GM18909 (cell line): Measurements from ENCODE around the gene ASCL3.
"Not testable (repeated sequence)": the region's sequence is repeated elsewhere in the genome, so short reads cannot be mapped to it uniquely, and the experiment has no call there.

Experiments
- ATAC-seq: cut with Tn5 transposase; IDR thresholded peaks from one replicate; pipeline ENCODE4 v1.9.1; 2021; ENCODE audit warnings: mild to moderate bottlenecking; ENCODE audit not compliant: unreplicated experiment, poor library complexity

The ASCL3 gene, protein sequence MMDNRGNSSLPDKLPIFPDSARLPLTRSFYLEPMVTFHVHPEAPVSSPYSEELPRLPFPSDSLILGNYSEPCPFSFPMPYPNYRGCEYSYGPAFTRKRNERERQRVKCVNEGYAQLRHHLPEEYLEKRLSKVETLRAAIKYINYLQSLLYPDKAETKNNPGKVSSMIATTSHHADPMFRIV

DNA sequence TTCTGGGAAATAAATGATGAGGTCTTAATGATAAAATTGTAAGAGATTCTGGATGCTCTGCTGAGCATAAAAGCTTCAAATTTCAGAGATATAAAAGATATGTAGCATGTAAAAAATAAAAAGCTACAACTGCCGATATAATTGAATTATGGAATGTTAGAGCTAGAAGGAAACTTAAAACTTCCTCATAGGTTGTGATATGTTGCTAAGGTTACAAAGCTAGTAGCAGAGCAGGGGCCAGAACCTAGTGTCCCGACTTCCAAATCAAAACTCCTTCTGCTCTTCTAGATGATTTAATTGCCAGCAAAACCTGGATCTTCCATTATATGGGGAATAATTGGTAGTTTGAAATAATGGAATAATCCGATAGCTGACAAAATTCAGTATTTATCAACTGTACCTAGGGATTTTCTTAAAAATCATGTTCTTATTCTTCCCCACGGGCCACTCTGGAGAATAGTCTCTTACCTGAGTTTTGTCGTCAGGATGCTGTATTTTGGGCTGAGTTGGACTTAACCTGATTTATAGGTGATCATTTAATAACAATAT lies at the start of gene ASCL3:
ASCL3 (minus strand) TSS at position 499 of the 549 bp plus-strand sequence. CDS start 4,855 bp downstream, outside the sequence.
- no peak for ATAC-seq

DNA sequence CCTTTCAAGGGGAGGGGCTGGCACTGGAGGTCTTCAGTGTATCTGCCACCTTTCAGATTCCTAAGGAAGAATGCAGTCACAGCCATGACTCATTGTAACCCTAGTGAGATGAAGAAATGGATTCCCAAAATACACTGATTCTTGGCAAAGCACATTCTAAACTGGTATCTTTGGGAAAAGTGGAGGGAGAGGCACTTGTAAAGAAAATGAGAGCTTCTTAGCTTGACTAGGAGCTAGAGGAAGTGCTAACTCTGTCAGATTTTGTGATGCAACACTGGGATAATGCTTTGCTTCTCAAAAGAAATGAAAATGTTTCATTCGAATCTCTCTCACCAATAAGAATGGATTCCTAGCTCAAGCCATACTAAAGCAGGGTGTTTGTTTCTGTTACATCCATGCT lies 46.6 kb upstream of the ASCL3 start:
- ATAC-seq, result no peak

DNA sequence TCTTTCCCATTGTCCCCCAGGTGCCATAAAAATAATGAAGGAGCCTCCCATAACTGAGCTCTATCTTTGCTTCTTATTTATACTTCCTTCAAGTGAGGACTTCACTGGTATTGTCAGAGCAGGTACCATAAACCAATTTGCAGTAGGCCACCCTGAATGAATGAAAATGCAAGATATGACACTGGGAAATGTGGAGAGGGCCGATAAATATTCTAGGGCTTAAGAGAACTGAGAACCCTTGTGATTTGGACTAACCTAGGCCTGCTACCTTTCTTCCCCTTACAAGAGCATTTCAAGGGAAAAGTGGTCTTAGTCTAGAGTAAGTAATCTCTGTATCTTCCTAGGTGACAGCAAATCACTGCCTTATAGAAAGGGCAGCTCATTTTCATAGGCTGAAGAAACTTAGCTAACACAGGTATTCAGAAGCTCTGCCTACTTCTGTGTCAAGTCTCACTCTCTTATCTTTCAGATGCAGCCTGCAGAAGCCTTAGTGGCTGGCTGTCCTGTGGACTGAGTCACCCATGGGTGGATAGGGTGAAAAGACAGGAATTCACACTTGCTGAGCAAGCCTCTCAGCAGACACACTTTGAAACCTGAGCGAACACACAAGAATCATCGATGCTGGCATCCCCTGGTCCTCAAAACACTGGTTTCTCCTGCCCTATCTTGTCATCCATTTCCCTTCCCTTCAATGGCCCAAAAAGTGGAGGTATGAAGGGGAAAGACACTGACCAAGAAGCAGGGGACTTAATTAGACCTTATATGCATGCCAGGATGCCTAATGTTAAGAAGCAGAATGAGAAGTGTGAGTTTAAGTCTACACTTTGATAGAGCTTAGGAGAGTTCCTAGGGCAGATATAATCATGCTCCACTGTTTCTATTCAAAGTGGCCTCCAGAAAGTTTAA lies 45.8 kb upstream of the ASCL3 start:
- ATAC-seq, result no peak

DNA sequence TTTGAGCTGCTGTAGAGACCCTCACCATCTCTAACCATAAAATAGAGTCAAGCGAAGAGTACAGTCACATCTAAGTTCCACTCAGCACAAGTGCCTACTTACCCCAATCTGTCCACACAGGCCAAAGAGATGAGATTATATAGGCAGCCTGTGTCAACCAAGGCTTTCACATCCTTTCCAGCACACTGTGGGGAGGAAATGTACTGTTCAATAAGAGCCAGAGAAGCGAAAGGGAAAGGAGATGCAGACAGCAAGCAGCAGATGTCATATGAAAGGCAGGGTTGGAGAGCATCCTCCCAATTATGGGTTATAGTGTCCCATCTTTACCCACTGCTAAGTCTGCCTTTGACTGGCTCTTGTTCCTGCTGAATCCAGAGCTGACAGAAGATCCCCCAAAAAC lies 44.6 kb upstream of the ASCL3 start:
- ATAC-seq, result no peak

DNA sequence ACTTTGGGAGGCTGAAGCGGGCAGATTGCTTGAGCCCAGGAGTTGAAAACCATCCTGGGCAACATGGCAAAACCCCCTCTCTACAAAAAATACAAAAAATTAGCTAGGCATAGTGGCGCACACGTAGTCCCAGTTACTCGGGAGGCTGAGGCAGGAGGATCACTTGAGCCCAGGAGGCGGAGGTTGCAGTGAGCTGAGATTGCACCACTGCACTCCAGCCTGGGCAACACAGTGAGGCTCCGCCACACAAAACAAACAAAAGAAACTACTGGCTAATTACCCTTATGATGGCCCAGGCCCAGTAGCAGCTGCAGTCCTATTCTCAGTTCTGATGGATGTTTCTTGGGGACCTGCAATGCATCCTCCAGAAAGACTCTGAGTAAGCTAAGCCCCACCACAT lies 44.0 kb upstream of the ASCL3 start:
- not testable (repeated sequence) for ATAC-seq

DNA sequence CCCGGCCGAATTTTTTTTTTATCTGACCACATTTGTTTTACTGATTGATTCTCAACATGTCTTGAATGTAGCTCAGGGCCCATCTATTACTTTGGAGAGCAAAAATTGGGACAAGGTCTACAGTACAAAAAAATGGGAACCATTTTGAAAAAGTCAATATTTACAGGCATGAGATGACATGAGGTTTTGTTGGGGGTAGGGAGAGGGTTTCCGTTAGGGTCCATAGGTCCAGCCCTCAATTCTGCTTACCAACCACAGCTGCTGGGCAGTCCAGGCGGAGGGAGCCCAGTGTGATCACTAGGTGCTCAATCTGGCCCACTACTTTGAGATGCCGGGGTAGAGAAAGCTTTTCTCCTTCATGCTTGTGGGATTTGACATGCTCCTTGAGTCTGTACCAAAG lies 42.6 kb upstream of the ASCL3 start:
- ATAC-seq, result no peak

DNA sequence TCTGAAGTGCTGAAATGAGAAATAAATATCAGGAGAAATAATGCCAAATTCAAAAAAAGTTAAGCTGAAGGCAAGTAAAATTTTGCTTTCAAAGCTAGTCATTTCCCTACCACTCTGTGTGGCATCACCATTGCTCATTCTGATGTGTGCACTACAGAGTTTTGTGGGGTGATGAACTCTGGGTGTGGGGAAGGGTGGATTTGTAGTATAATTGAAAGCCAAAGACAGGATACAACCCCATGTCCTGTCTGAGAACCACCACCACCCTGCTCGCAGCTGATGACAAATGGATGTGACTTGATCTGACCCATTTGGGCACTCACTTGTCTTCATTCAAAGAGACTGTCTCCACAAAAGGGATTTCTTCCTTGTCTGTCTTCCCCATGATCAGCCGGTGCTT lies 40.7 kb upstream of the ASCL3 start:
- no peak for ATAC-seq

DNA sequence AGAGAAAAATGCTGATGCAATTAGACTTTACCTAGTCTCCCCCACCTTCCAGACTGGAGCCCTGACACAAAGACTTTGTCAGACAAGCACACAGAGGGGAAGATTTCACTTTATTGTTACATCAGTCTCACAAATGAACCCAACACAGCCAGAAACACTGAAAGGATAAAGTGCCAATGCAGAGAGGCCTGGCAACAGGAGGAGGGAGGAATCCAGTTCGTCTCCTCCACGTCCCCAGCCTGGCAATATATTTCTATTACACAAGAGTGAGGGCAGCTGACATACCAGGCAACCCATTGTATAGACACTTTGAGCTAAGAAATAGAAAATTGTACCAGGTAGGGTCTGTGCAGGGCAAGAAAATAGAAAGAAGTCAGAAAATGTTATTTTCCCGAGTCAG lies 37.7 kb upstream of the ASCL3 start:
- no peak for ATAC-seq

DNA sequence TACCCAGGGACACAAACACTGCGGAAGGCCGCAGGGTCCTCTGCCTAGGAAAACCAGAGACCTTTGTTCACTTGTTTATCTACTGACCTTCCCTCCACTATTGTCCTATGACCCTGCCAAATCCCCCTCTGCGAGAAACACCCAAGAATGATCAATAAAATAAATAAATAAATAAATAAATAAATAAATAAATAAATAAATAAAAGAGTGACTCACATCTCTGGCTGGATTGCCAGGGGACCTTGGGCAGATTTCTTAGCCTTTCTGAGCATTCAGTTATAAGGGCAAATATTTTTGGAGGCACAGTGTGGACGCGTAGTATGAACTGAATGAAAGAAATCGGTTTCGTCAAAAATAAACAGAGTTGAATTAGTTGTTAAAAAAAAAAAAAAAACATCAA lies 36.5 kb upstream of the ASCL3 start:
- ATAC-seq, result not testable (repeated sequence)

DNA sequence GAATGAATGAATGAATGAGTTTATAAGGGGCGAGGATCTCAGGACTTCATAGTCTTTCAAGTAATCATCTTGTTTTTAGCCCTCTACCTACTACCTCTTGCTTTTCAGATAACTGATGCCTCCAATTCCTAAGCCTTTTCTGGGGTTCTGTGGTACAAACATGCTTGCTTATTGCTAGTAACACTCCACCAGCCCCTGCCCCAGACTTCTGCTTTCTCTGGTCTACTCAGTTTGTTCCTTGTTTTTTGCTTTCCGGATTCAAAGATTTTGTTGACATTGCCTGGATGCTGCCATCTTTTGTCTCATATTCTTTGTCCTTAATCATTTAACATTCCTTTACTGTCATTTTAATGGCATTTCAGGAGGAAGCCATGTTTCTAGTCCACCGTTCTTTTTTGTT lies 30.3 kb upstream of the ASCL3 start:
- no peak for ATAC-seq

DNA sequence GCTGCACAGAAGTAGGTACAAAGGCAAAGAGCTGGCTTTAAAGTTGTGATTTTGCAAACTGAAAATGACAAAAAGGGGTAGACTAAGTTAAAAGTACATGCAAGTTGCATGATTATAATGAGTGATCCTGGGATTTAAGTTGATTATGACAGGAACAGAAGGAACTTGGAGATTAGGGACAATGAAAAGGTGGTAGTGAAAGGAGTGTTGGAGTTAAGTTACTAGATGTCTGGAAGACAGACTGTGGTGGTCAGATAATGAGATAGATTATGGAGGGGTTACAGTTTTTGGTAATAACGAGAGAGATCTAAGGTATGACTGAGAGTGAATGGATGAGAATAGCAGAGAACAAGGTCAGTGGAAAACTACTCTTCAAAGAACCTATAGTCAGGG lies 29.1 kb upstream of the ASCL3 start:
- ATAC-seq, result no peak

DNA sequence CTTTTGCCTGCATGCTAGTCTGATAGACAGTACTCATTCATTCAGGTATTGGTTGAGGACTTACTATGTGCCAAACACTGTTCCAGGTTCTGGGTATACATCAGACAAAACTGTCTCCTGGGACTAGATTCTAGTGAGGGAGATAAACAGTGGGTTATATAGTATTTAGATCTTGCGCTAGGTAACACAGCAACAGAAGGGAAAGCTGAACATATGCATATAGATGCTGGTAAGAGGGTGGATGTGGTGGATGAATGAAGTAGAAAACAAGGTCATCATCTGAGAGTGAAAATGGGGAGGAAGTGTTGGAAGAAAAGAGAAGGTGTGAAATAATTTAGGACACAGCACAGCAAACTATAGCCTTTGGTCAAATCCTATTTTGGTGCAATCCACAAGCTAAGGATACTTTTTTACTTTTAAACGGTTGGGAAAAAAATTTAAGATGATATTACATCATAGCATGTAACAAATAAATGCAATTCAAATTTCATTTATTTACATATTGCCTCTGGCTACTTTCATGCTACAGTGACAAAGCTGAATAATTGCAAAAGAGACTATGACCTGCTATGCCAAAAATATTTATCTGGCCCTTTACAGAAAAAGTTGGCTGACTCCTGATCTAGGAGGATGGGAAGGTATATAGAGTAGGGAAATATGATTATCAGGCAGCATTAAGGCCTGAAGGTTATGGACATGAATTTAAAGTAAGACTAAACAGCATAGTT lies 28.5 kb upstream of the ASCL3 start:
- no peak for ATAC-seq

DNA sequence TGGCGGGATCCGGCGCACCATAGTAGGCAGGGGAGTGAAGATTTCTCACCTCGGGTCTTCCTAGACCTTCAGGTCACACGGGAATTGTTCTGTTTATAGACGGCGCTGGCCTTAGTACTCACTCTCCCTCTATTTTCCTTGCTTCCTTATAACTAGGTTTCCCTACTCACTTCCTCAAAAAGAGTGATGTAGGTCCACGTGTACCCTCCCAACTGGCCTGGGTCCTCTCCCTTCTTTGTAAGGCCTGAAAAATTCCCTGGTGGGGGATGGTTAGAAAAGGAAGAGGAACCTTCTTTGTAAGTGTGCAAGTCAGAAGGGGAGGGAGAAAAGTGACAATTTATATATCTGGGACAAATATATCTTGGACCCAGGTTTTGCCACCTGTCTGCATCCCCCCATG lies 24.4 kb upstream of the ASCL3 start:
- no peak for ATAC-seq

DNA sequence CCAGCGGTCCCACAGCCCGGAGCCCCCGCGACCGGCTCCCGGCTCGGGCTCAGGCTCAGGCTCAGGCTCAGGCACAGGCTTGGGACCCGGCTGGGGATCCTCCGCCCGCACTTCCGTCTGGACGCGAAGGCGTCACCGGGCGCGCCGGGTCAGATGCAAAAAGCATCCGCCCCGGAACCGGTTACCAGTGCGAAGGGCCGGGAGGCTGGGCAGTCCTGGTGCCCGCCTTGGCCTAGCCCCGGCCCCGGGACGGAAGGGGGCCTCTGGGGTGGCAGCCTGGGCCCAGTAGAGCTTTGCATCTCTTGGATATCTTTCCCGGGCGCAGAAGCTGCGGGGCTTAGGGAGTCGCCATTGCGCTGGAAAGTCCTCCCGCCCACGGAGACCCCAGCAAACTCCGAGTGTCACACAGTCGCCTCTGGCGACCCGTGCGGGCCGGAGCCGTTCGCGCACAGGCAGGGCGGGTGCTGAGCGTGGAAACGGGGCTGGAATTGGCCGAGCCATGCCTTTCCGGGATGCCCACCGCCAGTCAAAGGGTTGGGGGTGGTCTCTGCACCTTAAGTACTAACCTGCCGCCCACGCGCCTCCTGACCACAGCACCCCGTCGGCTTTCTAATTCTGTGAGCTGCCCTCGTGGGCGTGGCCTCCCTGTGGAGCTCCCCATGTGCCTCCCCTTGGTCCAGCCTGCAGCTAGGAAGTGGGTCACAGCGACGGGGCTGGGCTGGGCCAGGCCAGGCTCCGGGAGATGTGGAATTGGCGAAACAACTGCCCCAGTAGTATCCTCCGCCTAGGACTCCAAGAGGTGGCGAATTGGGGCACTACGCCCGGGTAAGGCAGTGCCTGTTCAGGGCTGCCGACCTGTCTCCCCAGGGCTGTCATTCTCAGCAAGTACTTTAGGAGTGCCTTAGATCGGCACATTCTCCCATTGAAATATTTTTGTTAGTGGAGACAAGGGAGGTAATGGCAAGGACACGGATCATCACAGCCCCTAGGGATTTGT lies 21.8 kb upstream of the ASCL3 start, which contains the start of gene TMEM9B:
TMEM9B (minus strand) TSS at position 119 of the 997 bp plus-strand sequence. CDS start 129 bp downstream, outside the sequence.
- peak; percentile 84 for ATAC-seq

DNA sequence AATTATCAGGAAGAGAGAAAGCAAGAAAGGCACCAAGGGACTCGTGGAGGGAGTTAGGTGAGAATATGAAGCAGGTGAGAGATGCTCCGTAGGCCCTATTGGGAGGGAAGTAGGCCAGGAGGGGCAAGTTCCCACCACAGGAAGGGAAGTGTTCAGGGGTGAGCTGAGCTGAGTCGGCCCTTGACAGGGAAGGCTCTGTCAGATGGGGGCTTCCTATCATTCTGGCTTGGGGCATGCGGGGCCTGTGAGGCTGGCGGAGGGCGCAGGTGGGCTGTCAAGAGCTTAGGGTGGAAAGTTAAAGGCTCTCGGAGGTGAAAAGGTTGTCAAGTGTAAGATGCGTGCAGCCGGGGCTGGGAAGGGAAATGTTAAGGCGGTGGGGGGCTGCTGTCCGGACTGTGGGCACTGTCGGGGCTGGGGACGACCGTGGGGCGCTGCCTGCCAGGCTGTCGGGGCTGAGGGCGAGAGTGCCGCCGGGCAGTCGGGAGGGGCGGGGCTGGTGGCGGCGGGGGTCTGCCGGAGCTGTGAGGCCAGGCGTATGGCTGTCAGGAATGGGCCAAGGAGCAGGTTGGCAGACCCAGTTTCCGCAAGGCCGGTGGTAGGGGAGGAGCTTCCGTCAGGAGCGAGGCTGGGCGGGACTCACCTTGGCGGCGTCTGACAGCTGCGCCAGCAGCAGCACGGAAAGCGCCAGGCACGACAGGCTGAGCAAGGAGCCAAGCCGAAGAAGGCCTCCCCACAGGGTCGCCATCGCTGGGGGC lies 20.9 kb upstream of the ASCL3 start:
- ATAC-seq, result peak; percentile 67

DNA sequence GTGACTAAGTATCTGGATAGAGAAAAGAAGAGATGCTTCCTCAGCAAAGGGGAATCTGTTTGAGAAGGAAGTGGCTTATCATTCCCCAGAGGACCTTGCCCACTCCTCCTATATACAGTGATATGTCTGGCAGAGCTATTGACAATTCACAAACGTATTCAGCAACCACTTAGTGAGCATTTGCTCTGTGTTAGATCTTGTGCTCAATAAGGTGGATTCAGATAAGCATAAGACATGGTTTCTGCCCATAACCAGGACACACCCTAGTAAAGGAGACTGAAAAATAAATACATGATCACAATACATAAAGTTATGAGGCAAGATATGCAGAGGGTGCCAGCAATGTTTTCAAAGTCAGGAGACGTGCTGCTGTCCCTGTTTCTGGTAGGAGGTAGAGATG lies 20.0 kb upstream of the ASCL3 start:
- ATAC-seq, result no peak

DNA sequence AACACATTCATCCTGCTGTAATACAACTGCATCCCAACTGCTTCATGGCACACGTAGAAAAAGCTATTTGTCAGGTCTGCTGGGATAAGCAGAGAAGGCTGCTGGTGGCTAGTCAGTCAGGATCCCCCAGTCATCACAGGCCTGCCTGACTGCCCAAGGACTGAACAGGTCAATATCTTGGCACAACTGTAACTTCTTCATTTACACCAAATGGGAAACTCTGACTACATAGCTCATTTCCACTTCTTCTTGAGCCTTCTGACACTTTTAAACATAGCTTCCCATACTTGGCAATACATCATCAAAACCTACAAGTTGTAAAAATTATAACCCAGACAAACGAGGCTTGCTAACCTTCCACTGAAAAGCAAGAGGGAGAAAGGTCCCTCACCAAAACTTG lies 18.6 kb upstream of the ASCL3 start:
- ATAC-seq, result no peak

DNA sequence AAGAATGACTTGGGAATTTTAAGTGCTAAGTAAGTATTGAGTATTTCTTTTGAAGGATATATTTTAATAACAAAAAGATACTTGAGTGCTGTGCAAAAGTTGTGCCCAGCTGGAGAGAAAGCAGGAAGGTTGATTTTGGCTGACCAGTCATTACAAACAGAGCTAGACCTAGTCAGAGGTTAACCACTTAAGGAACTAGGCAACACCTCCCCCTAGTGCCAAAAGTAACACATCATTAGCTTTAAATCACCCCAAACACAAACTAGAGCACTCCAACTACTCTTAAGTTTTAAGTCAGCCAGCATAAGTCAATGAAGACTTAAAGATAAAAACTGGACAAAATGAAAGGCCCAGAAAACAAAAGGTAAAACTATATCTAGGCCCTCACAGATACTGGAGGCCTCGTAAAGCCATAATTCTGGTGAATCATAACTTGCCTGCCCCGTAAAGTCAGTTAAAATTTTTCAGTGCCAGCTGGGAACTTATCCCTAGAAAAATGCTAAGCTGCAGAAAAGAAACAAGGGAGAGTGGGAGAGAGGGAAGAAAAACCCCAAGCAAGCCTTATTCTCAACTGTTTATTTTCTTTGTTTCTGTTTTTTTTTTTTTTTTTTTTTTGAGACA lies 16.8 kb upstream of the ASCL3 start:
- ATAC-seq, result peak; percentile 45
